ENCODE results near the gene ANAPC15.

Gene ANAPC15

GRCh38 chr11:72088076-72088808 is 24.3 kb downstream of the ANAPC15 start:
- TF ChIP-seq, protein P1, sequence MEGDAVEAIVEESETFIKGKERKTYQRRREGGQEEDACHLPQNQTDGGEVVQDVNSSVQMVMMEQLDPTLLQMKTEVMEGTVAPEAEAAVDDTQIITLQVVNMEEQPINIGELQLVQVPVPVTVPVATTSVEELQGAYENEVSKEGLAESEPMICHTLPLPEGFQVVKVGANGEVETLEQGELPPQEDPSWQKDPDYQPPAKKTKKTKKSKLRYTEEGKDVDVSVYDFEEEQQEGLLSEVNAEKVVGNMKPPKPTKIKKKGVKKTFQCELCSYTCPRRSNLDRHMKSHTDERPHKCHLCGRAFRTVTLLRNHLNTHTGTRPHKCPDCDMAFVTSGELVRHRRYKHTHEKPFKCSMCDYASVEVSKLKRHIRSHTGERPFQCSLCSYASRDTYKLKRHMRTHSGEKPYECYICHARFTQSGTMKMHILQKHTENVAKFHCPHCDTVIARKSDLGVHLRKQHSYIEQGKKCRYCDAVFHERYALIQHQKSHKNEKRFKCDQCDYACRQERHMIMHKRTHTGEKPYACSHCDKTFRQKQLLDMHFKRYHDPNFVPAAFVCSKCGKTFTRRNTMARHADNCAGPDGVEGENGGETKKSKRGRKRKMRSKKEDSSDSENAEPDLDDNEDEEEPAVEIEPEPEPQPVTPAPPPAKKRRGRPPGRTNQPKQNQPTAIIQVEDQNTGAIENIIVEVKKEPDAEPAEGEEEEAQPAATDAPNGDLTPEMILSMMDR (conservative IDR thresholded peaks at IDR 0.05; ENCODE audit: control insufficient read depth, insufficient read depth, low read depth, low read length) = no peak
- no peak for DNase-seq (ENCODE audit: low read depth)
- H3K4me3 ChIP-seq (ENCODE audit: control insufficient read depth, low read depth, low read length) = no peak overlapping the region

GRCh38 chr11:72085621-72086351 is 26.7 kb downstream of the ANAPC15 start:
- no peak overlapping the region for H3K4me3 ChIP-seq (ENCODE audit: control insufficient read depth, low read depth, low read length)
- TF ChIP-seq, protein P1 (conservative IDR thresholded peaks at IDR 0.05; ENCODE audit: control insufficient read depth, insufficient read depth, low read depth, low read length) = no peak
- no peak for DNase-seq (ENCODE audit: low read depth)

- no peak for DNase-seq (ENCODE audit: low read depth)
- TF ChIP-seq, protein P1 (conservative IDR thresholded peaks at IDR 0.05; ENCODE audit: control insufficient read depth, insufficient read depth, low read depth, low read length) = no peak
- H3K4me3 ChIP-seq (ENCODE audit: control insufficient read depth, low read depth, low read length) = no peak overlapping the region
Observed at GRCh38 chr11:72084965-72085364, 27.5 kb downstream of the ANAPC15 start.

DNA sequence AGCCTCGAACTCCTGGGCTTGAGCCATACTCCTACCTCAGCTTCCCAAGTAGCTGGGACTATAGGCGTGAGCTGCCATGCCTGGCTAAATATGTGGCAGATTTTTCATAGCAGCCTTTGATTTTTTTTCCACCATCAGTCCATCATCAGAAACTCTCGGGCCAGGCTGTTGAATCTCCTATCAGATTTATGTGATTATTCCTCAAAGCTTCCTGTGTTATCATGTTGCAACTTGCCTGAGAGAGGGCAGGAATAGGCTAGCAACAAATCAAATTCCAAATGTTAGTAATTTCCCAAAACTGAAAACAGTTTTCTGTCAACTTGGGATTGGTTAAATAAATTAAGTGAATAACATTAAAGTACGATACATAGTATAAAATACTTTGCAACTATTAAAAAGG is 28.4 kb downstream of the ANAPC15 start:
- DNase-seq (ENCODE audit: low read depth) = no peak
- H3K4me3 ChIP-seq (ENCODE audit: control insufficient read depth, low read depth, low read length) = no peak overlapping the region
- TF ChIP-seq, protein P1 (conservative IDR thresholded peaks at IDR 0.05; ENCODE audit: control insufficient read depth, insufficient read depth, low read depth, low read length) = no peak

GRCh38 chr11:72083414-72083813 is 29.1 kb downstream of the ANAPC15 start:
- H3K4me3 ChIP-seq (ENCODE audit: control insufficient read depth, low read depth, low read length) = no peak overlapping the region
- TF ChIP-seq, protein P1 (conservative IDR thresholded peaks at IDR 0.05; ENCODE audit: control insufficient read depth, insufficient read depth, low read depth, low read length) = no peak
- DNase-seq (ENCODE audit: low read depth) = no peak

DNA sequence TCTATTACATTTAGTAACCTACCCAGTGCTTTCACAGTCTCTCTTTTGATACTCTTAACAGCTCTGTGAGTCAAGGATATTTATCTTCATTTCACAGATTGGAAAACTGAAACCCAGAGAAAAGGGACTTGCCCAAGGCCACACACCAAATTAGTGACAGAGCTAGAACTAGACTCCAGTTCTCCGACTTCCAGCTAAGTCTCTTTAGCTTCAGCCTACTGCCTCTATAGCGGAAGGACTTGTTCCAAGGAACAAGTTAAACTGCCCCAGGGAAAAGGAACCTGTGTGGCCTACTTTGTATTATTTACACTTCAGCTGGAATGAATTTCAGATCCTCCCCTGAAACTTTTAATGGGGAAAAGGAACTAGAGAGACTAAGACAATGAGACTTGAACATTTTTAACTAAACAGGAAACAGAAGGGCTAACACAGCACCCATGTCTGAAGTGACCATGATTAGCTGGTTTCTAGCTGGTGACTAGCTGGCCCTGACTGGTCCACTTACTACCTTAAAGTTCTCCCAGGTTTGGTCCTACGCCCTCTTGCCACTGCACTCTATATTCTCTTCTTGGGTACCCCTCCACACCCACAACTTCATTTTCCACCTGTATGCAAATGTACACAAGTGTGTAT is 30.6 kb downstream of the ANAPC15 start:
- TF ChIP-seq, protein P1 (conservative IDR thresholded peaks at IDR 0.05; ENCODE audit: control insufficient read depth, insufficient read depth, low read depth, low read length) = no peak
- H3K4me3 ChIP-seq (ENCODE audit: control insufficient read depth, low read depth, low read length) = no peak overlapping the region
- no peak for DNase-seq (ENCODE audit: low read depth)

Measured in fibroblast of mammary gland (primary cell).